Right lobe of liver (tissue), 4 donors: ENCODE measurements around the gene APMAP.

Source experiments
- POLR2A ChIP-seq: fragments of 450-650 bp; IDR thresholded peaks from one replicate; pipeline ENCODE4 v1.6.1; 2017; ENCODE audit warnings: antibody characterized with exemption, mild to moderate bottlenecking
- TF ChIP-seq, protein P1 (sequence below), 4 donors: fragments of 200-600 bp in 3 of 4; fragments of 450-650 bp in 1 of 4; IDR thresholded peaks; one replicate each; pipeline versions ENCODE4 v1.5.1 to v1.8.0; 2016 to 2022; ENCODE audit warnings: antibody characterized with exemption in 4 of 4, mild to moderate bottlenecking in 2 of 4
- donor health status: DM: no; HTN: no; CAD: no.
- donor health status: DM: no; HTN: no; CAD: no.
- donor health status: DM: no; HTN: yes; CAD: no.

DNA sequence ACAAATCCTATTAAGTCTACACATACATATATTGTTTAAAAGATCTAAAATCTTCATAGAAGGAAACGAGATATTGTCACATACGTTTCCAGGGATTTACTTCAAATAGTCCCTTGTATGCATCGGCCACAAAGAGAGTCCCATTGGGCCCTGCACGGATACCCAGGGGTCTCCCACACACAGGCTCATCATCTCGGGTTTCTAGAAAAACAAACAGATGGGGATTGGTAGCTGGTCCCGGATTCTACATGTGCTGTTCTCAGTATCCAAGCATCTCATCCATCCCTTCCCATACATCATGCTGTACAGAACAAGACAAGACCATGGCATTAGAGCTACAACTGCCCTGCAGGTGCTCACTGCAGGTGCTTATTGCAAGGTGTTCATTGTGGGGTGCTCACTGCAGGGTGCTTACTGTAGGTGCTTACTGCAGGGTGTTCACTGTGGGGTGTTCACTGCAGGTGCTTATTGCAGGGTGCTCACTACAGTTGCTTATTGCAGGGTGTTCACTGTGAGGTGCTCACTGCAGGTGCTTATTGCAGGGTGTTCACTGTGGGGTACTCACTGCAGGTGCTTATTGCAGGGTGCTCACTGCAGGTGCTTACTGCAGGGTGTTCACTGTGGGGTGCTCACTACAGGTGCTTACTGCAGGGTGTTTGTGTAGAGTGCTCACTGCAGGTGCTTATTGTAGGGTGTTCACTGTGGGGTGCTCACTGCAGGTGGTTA is 21.0 kb downstream of the APMAP start:
- TF ChIP-seq, protein P1, sequence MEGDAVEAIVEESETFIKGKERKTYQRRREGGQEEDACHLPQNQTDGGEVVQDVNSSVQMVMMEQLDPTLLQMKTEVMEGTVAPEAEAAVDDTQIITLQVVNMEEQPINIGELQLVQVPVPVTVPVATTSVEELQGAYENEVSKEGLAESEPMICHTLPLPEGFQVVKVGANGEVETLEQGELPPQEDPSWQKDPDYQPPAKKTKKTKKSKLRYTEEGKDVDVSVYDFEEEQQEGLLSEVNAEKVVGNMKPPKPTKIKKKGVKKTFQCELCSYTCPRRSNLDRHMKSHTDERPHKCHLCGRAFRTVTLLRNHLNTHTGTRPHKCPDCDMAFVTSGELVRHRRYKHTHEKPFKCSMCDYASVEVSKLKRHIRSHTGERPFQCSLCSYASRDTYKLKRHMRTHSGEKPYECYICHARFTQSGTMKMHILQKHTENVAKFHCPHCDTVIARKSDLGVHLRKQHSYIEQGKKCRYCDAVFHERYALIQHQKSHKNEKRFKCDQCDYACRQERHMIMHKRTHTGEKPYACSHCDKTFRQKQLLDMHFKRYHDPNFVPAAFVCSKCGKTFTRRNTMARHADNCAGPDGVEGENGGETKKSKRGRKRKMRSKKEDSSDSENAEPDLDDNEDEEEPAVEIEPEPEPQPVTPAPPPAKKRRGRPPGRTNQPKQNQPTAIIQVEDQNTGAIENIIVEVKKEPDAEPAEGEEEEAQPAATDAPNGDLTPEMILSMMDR (IDR thresholded peaks at IDR 0.05): no peak
- no peak for TF ChIP-seq POLR2A
